WTC11 (cell line): ENCODE measurements around the gene SNX1.

Experiments
- CREB1 ChIP-seq: sonication (generic); formaldehyde crosslinking; IDR thresholded peaks from 2 replicates; pipeline ENCODE4 v1.8.0; 2023; ENCODE audit warnings: mild to moderate bottlenecking, missing genetic modification reagents
- ETV6 ChIP-seq: sonication (generic); formaldehyde crosslinking; IDR thresholded peaks from 2 replicates; pipeline ENCODE4 v1.8.1; 2022; ENCODE audit warnings: mild to moderate bottlenecking, missing genetic modification reagents
- GTF2I ChIP-seq: fragments of 250-450 bp; sonication (Bioruptor Pico); conservative IDR thresholded peaks from 2 replicates; pipeline ENCODE4 v1.4.0; 2021; ENCODE audit warnings: mild to moderate bottlenecking
- OVOL2 ChIP-seq: fragments of 250-450 bp; sonication (Bioruptor Pico); IDR thresholded peaks from 2 replicates; pipeline ENCODE4 v1.9.0; 2021; ENCODE audit warnings: mild to moderate bottlenecking, borderline replicate concordance
- PRDM15 ChIP-seq: sonication (generic); formaldehyde crosslinking; IDR thresholded peaks from 2 replicates; pipeline ENCODE4 v1.8.0; 2022; ENCODE audit warnings: missing genetic modification reagents
- TP53 ChIP-seq: sonication (generic); formaldehyde crosslinking; IDR thresholded peaks from 2 replicates; pipeline ENCODE4 v1.8.1; 2023; ENCODE audit warnings: mild to moderate bottlenecking, missing genetic modification reagents
- TF ChIP-seq, protein P1 (sequence below): sonication (generic); formaldehyde crosslinking; conservative IDR thresholded peaks from 2 replicates; pipeline ENCODE4 v1.8.1; 2022; ENCODE audit warnings: mild to moderate bottlenecking, missing genetic modification reagents
- TF ChIP-seq, protein P2 (sequence below): sonication (generic); formaldehyde crosslinking; IDR thresholded peaks from 2 replicates; pipeline ENCODE4 v1.8.1; 2022; ENCODE audit warnings: mild to moderate bottlenecking, missing genetic modification reagents, moderate library complexity, borderline replicate concordance
- TF ChIP-seq, protein P3 (sequence below): fragments of 200-600 bp; IDR thresholded peaks from 2 replicates; pipeline ENCODE4 v1.8.0; 2022; ENCODE audit warnings: antibody characterized with exemption
- TF ChIP-seq, protein P4 (sequence below): sonication (generic); formaldehyde crosslinking; IDR thresholded peaks from 2 replicates; pipeline ENCODE4 v1.8.1; 2023; ENCODE audit warnings: mild to moderate bottlenecking, missing genetic modification reagents, moderate library complexity
- TF ChIP-seq, protein P5 (sequence below): sonication (generic); formaldehyde crosslinking; IDR thresholded peaks from 2 replicates; pipeline ENCODE4 v1.8.1; 2023; ENCODE audit warnings: mild to moderate bottlenecking, missing genetic modification reagents
- TF ChIP-seq, protein P6 (sequence below): sonication (generic); formaldehyde crosslinking; conservative IDR thresholded peaks from 2 replicates; pipeline ENCODE4 v1.8.1; 2023; ENCODE audit warnings: mild to moderate bottlenecking, low read depth, missing genetic modification reagents, moderate library complexity
- TF ChIP-seq, protein P7 (sequence below): sonication (generic); formaldehyde crosslinking; IDR thresholded peaks from 2 replicates; pipeline ENCODE4 v1.8.1; 2022; ENCODE audit warnings: low read depth, missing genetic modification reagents, borderline replicate concordance

DNA sequence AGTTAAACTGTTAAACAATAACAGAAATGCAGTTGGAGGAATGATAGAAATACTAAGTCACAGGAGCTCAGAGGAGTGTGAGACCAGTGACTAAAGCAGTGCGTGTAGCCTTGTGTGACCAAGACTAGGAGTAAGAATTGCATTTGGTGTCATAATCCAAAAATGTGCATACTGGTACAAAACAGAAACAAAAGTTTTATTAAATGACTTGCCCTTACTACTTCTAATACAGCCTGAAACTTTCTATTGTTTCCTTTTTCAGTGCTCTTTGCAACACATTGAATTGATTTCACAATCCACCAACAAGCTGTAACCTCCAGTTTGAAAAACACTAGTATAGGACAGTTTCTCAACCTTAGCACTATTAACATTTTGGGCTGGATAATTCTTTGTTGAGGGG lies 17.1 kb downstream of the SNX1 start:
- TF ChIP-seq GTF2I (CRISPR knock-in tag) (no peak), ETV6 (CRISPR knock-in tag) (no peak), CREB1 (no peak), OVOL2 (CRISPR knock-in tag) (no peak), PRDM15 (CRISPR knock-in tag) (no peak), TP53 (no peak)
- TF ChIP-seq, protein P1, sequence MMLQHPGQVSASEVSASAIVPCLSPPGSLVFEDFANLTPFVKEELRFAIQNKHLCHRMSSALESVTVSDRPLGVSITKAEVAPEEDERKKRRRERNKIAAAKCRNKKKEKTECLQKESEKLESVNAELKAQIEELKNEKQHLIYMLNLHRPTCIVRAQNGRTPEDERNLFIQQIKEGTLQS (CRISPR knock-in tag) = no peak
- TF ChIP-seq, protein P2, sequence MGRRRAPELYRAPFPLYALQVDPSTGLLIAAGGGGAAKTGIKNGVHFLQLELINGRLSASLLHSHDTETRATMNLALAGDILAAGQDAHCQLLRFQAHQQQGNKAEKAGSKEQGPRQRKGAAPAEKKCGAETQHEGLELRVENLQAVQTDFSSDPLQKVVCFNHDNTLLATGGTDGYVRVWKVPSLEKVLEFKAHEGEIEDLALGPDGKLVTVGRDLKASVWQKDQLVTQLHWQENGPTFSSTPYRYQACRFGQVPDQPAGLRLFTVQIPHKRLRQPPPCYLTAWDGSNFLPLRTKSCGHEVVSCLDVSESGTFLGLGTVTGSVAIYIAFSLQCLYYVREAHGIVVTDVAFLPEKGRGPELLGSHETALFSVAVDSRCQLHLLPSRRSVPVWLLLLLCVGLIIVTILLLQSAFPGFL = no peak
- TF ChIP-seq, protein P3, sequence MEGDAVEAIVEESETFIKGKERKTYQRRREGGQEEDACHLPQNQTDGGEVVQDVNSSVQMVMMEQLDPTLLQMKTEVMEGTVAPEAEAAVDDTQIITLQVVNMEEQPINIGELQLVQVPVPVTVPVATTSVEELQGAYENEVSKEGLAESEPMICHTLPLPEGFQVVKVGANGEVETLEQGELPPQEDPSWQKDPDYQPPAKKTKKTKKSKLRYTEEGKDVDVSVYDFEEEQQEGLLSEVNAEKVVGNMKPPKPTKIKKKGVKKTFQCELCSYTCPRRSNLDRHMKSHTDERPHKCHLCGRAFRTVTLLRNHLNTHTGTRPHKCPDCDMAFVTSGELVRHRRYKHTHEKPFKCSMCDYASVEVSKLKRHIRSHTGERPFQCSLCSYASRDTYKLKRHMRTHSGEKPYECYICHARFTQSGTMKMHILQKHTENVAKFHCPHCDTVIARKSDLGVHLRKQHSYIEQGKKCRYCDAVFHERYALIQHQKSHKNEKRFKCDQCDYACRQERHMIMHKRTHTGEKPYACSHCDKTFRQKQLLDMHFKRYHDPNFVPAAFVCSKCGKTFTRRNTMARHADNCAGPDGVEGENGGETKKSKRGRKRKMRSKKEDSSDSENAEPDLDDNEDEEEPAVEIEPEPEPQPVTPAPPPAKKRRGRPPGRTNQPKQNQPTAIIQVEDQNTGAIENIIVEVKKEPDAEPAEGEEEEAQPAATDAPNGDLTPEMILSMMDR = no peak
- TF ChIP-seq, protein P4, sequence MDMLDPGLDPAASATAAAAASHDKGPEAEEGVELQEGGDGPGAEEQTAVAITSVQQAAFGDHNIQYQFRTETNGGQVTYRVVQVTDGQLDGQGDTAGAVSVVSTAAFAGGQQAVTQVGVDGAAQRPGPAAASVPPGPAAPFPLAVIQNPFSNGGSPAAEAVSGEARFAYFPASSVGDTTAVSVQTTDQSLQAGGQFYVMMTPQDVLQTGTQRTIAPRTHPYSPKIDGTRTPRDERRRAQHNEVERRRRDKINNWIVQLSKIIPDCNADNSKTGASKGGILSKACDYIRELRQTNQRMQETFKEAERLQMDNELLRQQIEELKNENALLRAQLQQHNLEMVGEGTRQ = no peak
- TF ChIP-seq, protein P5, sequence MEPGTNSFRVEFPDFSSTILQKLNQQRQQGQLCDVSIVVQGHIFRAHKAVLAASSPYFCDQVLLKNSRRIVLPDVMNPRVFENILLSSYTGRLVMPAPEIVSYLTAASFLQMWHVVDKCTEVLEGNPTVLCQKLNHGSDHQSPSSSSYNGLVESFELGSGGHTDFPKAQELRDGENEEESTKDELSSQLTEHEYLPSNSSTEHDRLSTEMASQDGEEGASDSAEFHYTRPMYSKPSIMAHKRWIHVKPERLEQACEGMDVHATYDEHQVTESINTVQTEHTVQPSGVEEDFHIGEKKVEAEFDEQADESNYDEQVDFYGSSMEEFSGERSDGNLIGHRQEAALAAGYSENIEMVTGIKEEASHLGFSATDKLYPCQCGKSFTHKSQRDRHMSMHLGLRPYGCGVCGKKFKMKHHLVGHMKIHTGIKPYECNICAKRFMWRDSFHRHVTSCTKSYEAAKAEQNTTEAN (CRISPR knock-in tag) = no peak
- TF ChIP-seq, protein P6, sequence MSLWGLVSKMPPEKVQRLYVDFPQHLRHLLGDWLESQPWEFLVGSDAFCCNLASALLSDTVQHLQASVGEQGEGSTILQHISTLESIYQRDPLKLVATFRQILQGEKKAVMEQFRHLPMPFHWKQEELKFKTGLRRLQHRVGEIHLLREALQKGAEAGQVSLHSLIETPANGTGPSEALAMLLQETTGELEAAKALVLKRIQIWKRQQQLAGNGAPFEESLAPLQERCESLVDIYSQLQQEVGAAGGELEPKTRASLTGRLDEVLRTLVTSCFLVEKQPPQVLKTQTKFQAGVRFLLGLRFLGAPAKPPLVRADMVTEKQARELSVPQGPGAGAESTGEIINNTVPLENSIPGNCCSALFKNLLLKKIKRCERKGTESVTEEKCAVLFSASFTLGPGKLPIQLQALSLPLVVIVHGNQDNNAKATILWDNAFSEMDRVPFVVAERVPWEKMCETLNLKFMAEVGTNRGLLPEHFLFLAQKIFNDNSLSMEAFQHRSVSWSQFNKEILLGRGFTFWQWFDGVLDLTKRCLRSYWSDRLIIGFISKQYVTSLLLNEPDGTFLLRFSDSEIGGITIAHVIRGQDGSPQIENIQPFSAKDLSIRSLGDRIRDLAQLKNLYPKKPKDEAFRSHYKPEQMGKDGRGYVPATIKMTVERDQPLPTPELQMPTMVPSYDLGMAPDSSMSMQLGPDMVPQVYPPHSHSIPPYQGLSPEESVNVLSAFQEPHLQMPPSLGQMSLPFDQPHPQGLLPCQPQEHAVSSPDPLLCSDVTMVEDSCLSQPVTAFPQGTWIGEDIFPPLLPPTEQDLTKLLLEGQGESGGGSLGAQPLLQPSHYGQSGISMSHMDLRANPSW (CRISPR knock-in tag) = no peak
- TF ChIP-seq, protein P7, sequence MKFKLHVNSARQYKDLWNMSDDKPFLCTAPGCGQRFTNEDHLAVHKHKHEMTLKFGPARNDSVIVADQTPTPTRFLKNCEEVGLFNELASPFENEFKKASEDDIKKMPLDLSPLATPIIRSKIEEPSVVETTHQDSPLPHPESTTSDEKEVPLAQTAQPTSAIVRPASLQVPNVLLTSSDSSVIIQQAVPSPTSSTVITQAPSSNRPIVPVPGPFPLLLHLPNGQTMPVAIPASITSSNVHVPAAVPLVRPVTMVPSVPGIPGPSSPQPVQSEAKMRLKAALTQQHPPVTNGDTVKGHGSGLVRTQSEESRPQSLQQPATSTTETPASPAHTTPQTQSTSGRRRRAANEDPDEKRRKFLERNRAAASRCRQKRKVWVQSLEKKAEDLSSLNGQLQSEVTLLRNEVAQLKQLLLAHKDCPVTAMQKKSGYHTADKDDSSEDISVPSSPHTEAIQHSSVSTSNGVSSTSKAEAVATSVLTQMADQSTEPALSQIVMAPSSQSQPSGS (CRISPR knock-in tag) = no peak
